Liver (tissue), 3 donors: ENCODE measurements around the gene PTPRN2.

Experiments used
- CTCF ChIP-seq: fragments of 150-350 bp; IDR thresholded peaks from 2 replicates; pipeline ENCODE4 v1.5.1; 2017; ENCODE audit warnings: improper control_type of control experiment, low read depth, low read length; ENCODE audit not compliant: missing input control
- EGR1 ChIP-seq, 2 donors: IDR thresholded peaks; 2 replicates each; pipeline ENCODE4 v1.6.1; 2016 to 2018; ENCODE audit warnings: antibody characterized with exemption in 2 of 2, low read depth in 2 of 2
- JUND ChIP-seq, 2 donors: IDR thresholded peaks; 2 replicates each; pipeline ENCODE4 v1.6.1; 2016; ENCODE audit warnings: antibody characterized with exemption in 2 of 2
- REST ChIP-seq: IDR thresholded peaks from 2 replicates; pipeline ENCODE4 v1.6.1; 2016; ENCODE audit warnings: antibody characterized with exemption, mild to moderate bottlenecking
- RXRA ChIP-seq, 2 donors: IDR thresholded peaks; 2 replicates each; pipeline ENCODE4 v1.6.1; 2017 to 2018; ENCODE audit warnings: antibody characterized with exemption in 2 of 2, mild to moderate bottlenecking in 1 of 2
- SP1 ChIP-seq: IDR thresholded peaks from 2 replicates; pipeline ENCODE4 v1.6.1; 2018; ENCODE audit warnings: antibody characterized with exemption, mild to moderate bottlenecking
- TF ChIP-seq, protein P1 (sequence below): IDR thresholded peaks from 2 replicates; pipeline ENCODE4 v1.6.1; 2016; ENCODE audit warnings: antibody characterized with exemption
- donor health status: healthy.
- donor health status: healthy.

DNA sequence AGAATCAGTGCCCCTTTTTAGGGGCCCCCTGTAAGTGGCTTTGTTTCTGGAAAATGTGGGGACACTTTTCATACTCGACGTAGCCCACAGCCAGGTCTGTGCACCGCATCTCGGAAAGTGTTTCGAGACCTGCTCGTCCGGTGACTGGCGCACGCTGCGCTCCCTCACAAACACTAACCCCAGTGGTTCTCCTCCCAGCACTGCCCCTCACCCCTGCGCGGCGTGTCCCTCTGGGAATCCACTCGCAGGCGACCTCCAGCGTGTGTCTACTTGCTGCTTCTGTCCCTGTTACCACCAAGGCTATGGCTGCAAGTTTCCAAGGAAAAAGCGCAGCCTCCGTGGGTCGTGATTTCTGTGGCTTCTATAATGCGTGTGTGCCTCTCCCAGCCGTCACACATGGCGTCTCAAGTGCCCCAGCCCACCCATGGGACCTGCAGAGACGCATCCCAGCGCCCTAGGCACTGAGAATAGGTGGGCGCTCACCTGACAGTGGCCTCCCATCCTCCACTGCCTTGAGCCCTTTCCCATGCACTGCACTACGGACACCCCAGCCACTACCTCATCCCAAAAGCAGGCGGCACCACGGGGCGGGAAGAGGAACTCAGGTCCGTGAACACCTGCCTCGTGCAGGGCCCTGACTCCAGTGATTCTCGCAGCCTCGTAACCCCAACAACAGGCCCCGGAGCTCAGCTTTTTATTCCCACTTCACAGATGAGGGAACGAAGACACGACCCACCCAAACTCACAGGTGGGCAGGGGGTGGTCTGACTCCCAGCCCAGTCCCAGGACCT is 49.3 kb downstream of the PTPRN2 start:
- TF ChIP-seq JUND (IDR thresholded peaks at IDR 0.05) (no peak), CTCF (no peak), REST (no peak), EGR1 (IDR thresholded peaks at IDR 0.05; ENCODE audit: low read depth in 2 of 2) (no peak), RXRA (IDR thresholded peaks at IDR 0.05) (no peak), SP1 (no peak)
- TF ChIP-seq, protein P1, sequence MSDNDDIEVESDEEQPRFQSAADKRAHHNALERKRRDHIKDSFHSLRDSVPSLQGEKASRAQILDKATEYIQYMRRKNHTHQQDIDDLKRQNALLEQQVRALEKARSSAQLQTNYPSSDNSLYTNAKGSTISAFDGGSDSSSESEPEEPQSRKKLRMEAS, result no peak
